WTC11 (cell line): ENCODE measurements around the gene PEX16. TPM values are rescaled to one million over a fixed set of nuclear protein-coding genes. Genes with fewer than 3 reads are reported as not detected.

Source experiments
- ATAC-seq: fragments of 200-7000 bp; cut with Tn5 transposase; 2 replicates; pipeline ENCODE4 v1.10.0; 2021; ENCODE audit warnings: mild to moderate bottlenecking, moderate library complexity
- CTCF ChIA-PET: fragments of 300-600 bp; sonication (Branson Sonifier 250); formaldehyde crosslinking; loops from one replicate; lab custom pipeline; 2021; ENCODE audit warnings: antibody characterized with exemption; lab: Charles Lee
- POLR2A ChIA-PET: fragments of 350-600 bp; sonication (Branson Sonifier 250); formaldehyde crosslinking; loops from one replicate; lab custom pipeline; 2021; ENCODE audit warnings: antibody characterized with exemption; lab: Charles Lee
- DNase-seq: peaks from one replicate; pipeline ENCODE4 v3.0.0; 2021; ENCODE audit warnings: low spot score
- H3K27ac Mint-ChIP-seq: 2 replicates; pipeline ENCODE4 v1.8.0; 2021; ENCODE audit warnings: mixed read lengths
- H3K27me3 Mint-ChIP-seq: 2 replicates; pipeline ENCODE4 v1.8.0; 2021; ENCODE audit warnings: low read depth, mild to moderate bottlenecking, moderate library complexity, mixed read lengths
- H3K36me3 Mint-ChIP-seq: 2 replicates; pipeline ENCODE4 v1.8.0; 2021; ENCODE audit warnings: mixed read lengths
- H3K4me1 Mint-ChIP-seq: 2 replicates; pipeline ENCODE4 v1.8.0; 2022; ENCODE audit warnings: mixed read lengths
- H3K4me3 Mint-ChIP-seq: 2 replicates; pipeline ENCODE4 v1.8.0; 2021; ENCODE audit warnings: mild to moderate bottlenecking, moderate library complexity, mixed read lengths
- H3K9me3 Mint-ChIP-seq: 2 replicates; pipeline ENCODE4 v1.8.0; 2021; ENCODE audit warnings: mixed read lengths
- ESRRA ChIP-seq: sonication (generic); formaldehyde crosslinking; IDR thresholded peaks from 2 replicates; pipeline ENCODE4 v1.8.1; 2022; ENCODE audit warnings: mild to moderate bottlenecking, missing genetic modification reagents, borderline replicate concordance
- FOXP1 ChIP-seq: sonication (generic); formaldehyde crosslinking; IDR thresholded peaks from 2 replicates; pipeline ENCODE4 v1.8.0; 2022; ENCODE audit warnings: missing genetic modification reagents, mild to moderate bottlenecking, moderate library complexity, borderline replicate concordance
- GTF2I ChIP-seq: fragments of 250-450 bp; sonication (Bioruptor Pico); conservative IDR thresholded peaks from 2 replicates; pipeline ENCODE4 v1.4.0; 2021; ENCODE audit warnings: mild to moderate bottlenecking
- HMGA2 ChIP-seq: fragments of 250-450 bp; sonication (Bioruptor Pico); IDR thresholded peaks from 2 replicates; pipeline ENCODE4 v1.4.0; 2021; ENCODE audit warnings: mild to moderate bottlenecking, moderate library complexity
- NFYB ChIP-seq: sonication (generic); formaldehyde crosslinking; conservative IDR thresholded peaks from 2 replicates; pipeline ENCODE4 v1.8.0; 2022; ENCODE audit warnings: low read depth, missing genetic modification reagents
- NR2C2 ChIP-seq: sonication (generic); formaldehyde crosslinking; IDR thresholded peaks from 2 replicates; pipeline ENCODE4 v1.8.0; 2022; ENCODE audit warnings: mild to moderate bottlenecking, missing genetic modification reagents
- OVOL2 ChIP-seq: fragments of 250-450 bp; sonication (Bioruptor Pico); IDR thresholded peaks from 2 replicates; pipeline ENCODE4 v1.9.0; 2021; ENCODE audit warnings: mild to moderate bottlenecking, borderline replicate concordance
- PRRX2 ChIP-seq: fragments of 250-450 bp; sonication (Bioruptor Pico); IDR thresholded peaks from 2 replicates; pipeline ENCODE4 v1.8.0; 2021; ENCODE audit warnings: mild to moderate bottlenecking
- RORB ChIP-seq: fragments of 250-450 bp; sonication (Bioruptor Pico); IDR thresholded peaks from 2 replicates; pipeline ENCODE4 v1.9.0; 2021; ENCODE audit warnings: mild to moderate bottlenecking
- SP1 ChIP-seq: sonication (generic); formaldehyde crosslinking; conservative IDR thresholded peaks from 2 replicates; pipeline ENCODE4 v1.8.1; 2022; ENCODE audit warnings: missing genetic modification reagents
- TEAD4 ChIP-seq: sonication (generic); formaldehyde crosslinking; IDR thresholded peaks from 2 replicates; pipeline ENCODE4 v1.8.0; 2022; ENCODE audit warnings: mild to moderate bottlenecking, missing genetic modification reagents
- ZNF423 ChIP-seq: fragments of 250-450 bp; sonication (Bioruptor Pico); IDR thresholded peaks from 2 replicates; pipeline ENCODE4 v2.1.2; 2022; ENCODE audit warnings: mild to moderate bottlenecking, moderate library complexity
- total RNA-seq: library from RNA; stranded (reverse); gene quantifications from 3 replicates; pipeline ENCODE4 v1.2.3, GENCODE V29; 2021
- TF ChIP-seq, protein P1 (sequence below): sonication (generic); formaldehyde crosslinking; IDR thresholded peaks from 2 replicates; pipeline ENCODE4 v1.8.1; 2022; ENCODE audit warnings: mild to moderate bottlenecking, missing genetic modification reagents, moderate library complexity, borderline replicate concordance
- TF ChIP-seq, protein P2 (sequence below): sonication (generic); formaldehyde crosslinking; IDR thresholded peaks from 2 replicates; pipeline ENCODE4 v1.8.0; 2023; ENCODE audit warnings: missing genetic modification reagents, mild to moderate bottlenecking, borderline replicate concordance
- TF ChIP-seq, protein P3 (sequence below): sonication (generic); formaldehyde crosslinking; IDR thresholded peaks from 2 replicates; pipeline ENCODE4 v1.8.1; 2022; ENCODE audit warnings: missing genetic modification reagents, borderline replicate concordance
- TF ChIP-seq, protein P4 (sequence below): sonication (generic); formaldehyde crosslinking; IDR thresholded peaks from 2 replicates; pipeline ENCODE4 v1.8.1; 2022; ENCODE audit warnings: low read depth, mild to moderate bottlenecking, moderate library complexity, missing genetic modification reagents, borderline replicate concordance
- TF ChIP-seq, protein P5 (sequence below): fragments of 250-450 bp; sonication (Bioruptor Pico); IDR thresholded peaks from 2 replicates; pipeline ENCODE4 v1.9.0; 2021; ENCODE audit warnings: mild to moderate bottlenecking, borderline replicate concordance
- TF ChIP-seq, protein P6 (sequence below): fragments of 250-450 bp; sonication (Bioruptor Pico); conservative IDR thresholded peaks from 2 replicates; pipeline ENCODE4 v1.9.0; 2021; ENCODE audit warnings: mild to moderate bottlenecking

Gene PEX16
- total RNA-seq, 1 experiment from 2014 or later: 39.3 TPM

DNA sequence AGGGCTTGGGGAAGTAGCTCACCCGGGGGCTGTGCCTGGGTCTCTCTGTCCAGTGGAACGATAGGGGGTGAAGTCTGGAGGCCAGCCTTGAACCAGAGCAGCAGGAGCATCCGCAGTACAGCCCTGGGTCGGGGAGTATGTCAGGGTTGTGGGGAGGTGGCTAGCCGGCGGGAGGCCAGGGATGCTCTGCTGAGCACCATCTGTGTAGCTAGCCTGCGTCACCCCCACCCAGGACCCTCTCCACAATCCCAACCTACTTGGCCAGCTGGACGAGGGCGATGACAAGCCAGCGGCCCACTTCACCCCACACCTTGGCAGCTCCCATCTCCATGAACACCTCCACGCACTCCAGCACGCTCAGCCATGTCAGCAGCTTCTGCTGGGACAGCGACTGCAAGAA lies 2.2 kb downstream of the PEX16 start:
- ChIA-PET POLR2A (no interaction called here), CTCF (interaction anchor here (1.6 kb wide), 1 partner anchor 15 kb away, joined by 4 read pairs; no protein-coding TSS in a partner anchor)
- DNase-seq: no peak
- TF ChIP-seq PRRX2 (CRISPR knock-in tag): no peak
- no peak for TF ChIP-seq SP1 (CRISPR knock-in tag)
- no peak for TF ChIP-seq FOXP1 (CRISPR knock-in tag)
- TF ChIP-seq NFYB (CRISPR knock-in tag): no peak
- TF ChIP-seq, protein P1, sequence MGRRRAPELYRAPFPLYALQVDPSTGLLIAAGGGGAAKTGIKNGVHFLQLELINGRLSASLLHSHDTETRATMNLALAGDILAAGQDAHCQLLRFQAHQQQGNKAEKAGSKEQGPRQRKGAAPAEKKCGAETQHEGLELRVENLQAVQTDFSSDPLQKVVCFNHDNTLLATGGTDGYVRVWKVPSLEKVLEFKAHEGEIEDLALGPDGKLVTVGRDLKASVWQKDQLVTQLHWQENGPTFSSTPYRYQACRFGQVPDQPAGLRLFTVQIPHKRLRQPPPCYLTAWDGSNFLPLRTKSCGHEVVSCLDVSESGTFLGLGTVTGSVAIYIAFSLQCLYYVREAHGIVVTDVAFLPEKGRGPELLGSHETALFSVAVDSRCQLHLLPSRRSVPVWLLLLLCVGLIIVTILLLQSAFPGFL (CRISPR knock-in tag): no peak
- TF ChIP-seq, protein P2, sequence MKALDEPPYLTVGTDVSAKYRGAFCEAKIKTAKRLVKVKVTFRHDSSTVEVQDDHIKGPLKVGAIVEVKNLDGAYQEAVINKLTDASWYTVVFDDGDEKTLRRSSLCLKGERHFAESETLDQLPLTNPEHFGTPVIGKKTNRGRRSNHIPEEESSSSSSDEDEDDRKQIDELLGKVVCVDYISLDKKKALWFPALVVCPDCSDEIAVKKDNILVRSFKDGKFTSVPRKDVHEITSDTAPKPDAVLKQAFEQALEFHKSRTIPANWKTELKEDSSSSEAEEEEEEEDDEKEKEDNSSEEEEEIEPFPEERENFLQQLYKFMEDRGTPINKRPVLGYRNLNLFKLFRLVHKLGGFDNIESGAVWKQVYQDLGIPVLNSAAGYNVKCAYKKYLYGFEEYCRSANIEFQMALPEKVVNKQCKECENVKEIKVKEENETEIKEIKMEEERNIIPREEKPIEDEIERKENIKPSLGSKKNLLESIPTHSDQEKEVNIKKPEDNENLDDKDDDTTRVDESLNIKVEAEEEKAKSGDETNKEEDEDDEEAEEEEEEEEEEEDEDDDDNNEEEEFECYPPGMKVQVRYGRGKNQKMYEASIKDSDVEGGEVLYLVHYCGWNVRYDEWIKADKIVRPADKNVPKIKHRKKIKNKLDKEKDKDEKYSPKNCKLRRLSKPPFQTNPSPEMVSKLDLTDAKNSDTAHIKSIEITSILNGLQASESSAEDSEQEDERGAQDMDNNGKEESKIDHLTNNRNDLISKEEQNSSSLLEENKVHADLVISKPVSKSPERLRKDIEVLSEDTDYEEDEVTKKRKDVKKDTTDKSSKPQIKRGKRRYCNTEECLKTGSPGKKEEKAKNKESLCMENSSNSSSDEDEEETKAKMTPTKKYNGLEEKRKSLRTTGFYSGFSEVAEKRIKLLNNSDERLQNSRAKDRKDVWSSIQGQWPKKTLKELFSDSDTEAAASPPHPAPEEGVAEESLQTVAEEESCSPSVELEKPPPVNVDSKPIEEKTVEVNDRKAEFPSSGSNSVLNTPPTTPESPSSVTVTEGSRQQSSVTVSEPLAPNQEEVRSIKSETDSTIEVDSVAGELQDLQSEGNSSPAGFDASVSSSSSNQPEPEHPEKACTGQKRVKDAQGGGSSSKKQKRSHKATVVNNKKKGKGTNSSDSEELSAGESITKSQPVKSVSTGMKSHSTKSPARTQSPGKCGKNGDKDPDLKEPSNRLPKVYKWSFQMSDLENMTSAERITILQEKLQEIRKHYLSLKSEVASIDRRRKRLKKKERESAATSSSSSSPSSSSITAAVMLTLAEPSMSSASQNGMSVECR (CRISPR knock-in tag): no peak
- H3K9me3 Mint-ChIP-seq: no peaks in the 10 kb centered on the region
- H3K4me3 Mint-ChIP-seq: peak overlapping the region; percentile 27; the same call in 1 of the 2 replicates
- no peaks in the 10 kb centered on the region for H3K27me3 Mint-ChIP-seq
- H3K27ac Mint-ChIP-seq: no peak overlapping the region
- peaks cover 3% of the 10 kb centered on the region; the same call in 1 of the 2 replicates for H3K36me3 Mint-ChIP-seq
- peaks cover 20% of the 10 kb centered on the region for H3K4me1 Mint-ChIP-seq
- no peak for ATAC-seq

DNA sequence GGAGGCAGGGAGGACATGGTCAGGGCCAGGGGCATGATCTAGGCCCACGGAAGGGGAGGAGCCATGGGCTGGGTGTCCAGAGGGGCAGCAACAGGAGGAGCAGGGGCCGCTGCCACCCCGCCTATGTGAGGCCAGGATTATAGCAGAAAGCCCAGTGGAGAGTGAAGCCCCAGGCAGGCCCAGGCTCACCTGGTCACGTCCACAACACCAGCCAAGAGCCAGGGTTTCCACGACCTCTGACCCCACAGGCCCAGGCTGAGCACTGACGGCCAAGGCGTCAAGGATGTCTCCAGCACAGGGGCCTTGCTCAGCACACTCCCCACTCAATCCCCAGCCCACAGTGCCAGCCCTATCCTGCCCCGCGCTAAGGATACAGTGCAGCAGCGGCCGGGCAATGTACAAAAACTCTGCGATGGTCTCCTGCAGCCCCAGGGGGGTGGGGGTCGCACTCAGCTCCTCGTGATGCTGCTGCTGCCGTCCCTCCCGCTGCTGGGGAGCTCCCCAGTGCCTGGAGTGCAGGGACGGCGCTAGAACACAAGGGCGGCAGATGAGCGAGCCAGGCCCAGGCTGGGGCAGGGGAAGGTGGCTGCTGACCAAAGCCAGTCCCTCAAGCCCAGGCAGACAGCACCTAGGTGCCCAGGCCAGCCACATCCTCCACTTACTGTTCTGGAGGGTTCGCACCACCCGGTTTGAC lies 3.6 kb downstream of the PEX16 start:
- ChIA-PET POLR2A (no interaction called here), CTCF (interaction anchor here (1.6 kb wide), 1 partner anchor 13 kb away, joined by 4 read pairs; no protein-coding TSS in a partner anchor)
- H3K4me3 Mint-ChIP-seq: no peak overlapping the region
- H3K9me3 Mint-ChIP-seq: no peaks in the 10 kb centered on the region
- ATAC-seq: no peak
- no peaks in the 10 kb centered on the region for H3K27me3 Mint-ChIP-seq
- H3K36me3 Mint-ChIP-seq: peaks cover 3% of the 10 kb centered on the region; the same call in 1 of the 2 replicates
- DNase-seq: no peak
- peaks cover 7% of the 10 kb centered on the region for H3K4me1 Mint-ChIP-seq
- no peak overlapping the region for H3K27ac Mint-ChIP-seq
- no peak for TF ChIP-seq HMGA2 (CRISPR knock-in tag)
- TF ChIP-seq, protein P3, sequence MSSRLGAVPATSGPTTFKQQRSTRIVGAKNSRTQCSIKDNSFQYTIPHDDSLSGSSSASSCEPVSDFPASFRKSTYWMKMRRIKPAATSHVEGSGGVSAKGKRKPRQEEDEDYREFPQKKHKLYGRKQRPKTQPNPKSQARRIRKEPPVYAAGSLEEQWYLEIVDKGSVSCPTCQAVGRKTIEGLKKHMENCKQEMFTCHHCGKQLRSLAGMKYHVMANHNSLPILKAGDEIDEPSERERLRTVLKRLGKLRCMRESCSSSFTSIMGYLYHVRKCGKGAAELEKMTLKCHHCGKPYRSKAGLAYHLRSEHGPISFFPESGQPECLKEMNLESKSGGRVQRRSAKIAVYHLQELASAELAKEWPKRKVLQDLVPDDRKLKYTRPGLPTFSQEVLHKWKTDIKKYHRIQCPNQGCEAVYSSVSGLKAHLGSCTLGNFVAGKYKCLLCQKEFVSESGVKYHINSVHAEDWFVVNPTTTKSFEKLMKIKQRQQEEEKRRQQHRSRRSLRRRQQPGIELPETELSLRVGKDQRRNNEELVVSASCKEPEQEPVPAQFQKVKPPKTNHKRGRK (CRISPR knock-in tag): no peak
- TF ChIP-seq NFYB (CRISPR knock-in tag): no peak
- no peak for TF ChIP-seq GTF2I (CRISPR knock-in tag)
- TF ChIP-seq, protein P4, sequence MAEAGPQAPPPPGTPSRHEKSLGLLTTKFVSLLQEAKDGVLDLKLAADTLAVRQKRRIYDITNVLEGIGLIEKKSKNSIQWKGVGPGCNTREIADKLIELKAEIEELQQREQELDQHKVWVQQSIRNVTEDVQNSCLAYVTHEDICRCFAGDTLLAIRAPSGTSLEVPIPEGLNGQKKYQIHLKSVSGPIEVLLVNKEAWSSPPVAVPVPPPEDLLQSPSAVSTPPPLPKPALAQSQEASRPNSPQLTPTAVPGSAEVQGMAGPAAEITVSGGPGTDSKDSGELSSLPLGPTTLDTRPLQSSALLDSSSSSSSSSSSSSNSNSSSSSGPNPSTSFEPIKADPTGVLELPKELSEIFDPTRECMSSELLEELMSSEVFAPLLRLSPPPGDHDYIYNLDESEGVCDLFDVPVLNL (CRISPR knock-in tag): no peak
- no peak for TF ChIP-seq OVOL2 (CRISPR knock-in tag)
- TF ChIP-seq ESRRA (CRISPR knock-in tag): no peak
- TF ChIP-seq, protein P5, sequence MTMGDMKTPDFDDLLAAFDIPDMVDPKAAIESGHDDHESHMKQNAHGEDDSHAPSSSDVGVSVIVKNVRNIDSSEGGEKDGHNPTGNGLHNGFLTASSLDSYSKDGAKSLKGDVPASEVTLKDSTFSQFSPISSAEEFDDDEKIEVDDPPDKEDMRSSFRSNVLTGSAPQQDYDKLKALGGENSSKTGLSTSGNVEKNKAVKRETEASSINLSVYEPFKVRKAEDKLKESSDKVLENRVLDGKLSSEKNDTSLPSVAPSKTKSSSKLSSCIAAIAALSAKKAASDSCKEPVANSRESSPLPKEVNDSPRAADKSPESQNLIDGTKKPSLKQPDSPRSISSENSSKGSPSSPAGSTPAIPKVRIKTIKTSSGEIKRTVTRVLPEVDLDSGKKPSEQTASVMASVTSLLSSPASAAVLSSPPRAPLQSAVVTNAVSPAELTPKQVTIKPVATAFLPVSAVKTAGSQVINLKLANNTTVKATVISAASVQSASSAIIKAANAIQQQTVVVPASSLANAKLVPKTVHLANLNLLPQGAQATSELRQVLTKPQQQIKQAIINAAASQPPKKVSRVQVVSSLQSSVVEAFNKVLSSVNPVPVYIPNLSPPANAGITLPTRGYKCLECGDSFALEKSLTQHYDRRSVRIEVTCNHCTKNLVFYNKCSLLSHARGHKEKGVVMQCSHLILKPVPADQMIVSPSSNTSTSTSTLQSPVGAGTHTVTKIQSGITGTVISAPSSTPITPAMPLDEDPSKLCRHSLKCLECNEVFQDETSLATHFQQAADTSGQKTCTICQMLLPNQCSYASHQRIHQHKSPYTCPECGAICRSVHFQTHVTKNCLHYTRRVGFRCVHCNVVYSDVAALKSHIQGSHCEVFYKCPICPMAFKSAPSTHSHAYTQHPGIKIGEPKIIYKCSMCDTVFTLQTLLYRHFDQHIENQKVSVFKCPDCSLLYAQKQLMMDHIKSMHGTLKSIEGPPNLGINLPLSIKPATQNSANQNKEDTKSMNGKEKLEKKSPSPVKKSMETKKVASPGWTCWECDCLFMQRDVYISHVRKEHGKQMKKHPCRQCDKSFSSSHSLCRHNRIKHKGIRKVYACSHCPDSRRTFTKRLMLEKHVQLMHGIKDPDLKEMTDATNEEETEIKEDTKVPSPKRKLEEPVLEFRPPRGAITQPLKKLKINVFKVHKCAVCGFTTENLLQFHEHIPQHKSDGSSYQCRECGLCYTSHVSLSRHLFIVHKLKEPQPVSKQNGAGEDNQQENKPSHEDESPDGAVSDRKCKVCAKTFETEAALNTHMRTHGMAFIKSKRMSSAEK (CRISPR knock-in tag): no peak
- TF ChIP-seq TEAD4 (CRISPR knock-in tag): no peak
- no peak for TF ChIP-seq ZNF423 (CRISPR knock-in tag)
- TF ChIP-seq, protein P6, sequence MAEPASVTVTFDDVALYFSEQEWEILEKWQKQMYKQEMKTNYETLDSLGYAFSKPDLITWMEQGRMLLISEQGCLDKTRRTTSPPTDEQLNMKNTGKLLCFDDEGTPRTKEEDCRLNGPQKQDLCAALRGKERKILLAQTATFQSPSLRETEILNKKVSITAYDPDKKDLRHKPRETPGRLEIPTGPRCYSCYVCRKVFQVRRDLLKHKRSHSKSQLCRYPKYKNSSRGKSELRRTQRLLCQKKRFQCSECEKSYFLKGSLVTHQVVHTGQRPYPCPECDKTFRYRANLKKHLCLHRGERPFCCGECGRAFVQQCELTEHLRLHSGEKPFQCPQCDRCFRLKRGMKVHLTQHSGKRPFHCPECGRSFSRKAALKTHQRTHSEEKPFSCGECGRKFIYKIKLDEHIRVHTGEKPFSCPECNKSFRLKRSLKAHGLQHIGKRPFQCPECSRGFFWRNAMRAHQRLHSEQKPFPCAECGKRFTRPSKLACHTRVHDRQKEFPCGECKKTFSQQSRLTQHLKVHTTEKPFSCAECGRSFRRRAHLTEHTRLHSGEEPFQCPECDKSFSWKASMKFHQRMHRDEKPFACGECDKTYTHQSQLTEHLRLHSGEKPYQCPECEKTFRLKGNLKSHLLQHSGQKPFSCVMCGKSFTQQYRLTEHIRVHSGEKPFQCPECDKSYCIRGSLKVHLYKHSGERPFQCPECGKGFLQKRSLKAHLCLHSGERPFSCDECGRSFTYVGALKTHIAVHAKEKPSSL (CRISPR knock-in tag): no peak
- no peak for TF ChIP-seq NR2C2 (CRISPR knock-in tag)
- TF ChIP-seq RORB (CRISPR knock-in tag): no peak
